ACC112 (cell line): ENCODE measurements around the gene RFXANK.
"Not testable (repeated sequence)": the region's sequence is repeated elsewhere in the genome, so short reads cannot be mapped to it uniquely, and the experiment has no call there.

Experiments used
- H2AFZ ChIP-seq: fragments of 200-600 bp; sonication (generic); one replicate; pipeline ENCODE4 v1.6.0; 2017; ENCODE audit warnings: antibody characterized with exemption, low read length; ENCODE audit not compliant: unreplicated experiment
- H3K27ac ChIP-seq: fragments of 200-600 bp; sonication (generic); 2 replicates; pipeline ENCODE4 v1.5.1; 2014; ENCODE audit warnings: low read depth, mild to moderate bottlenecking, antibody characterized with exemption, low read length, moderate library complexity
- H3K27me3 ChIP-seq: fragments of 200-600 bp; sonication (generic); 2 replicates; pipeline ENCODE4 v1.6.1; 2014; ENCODE audit warnings: mild to moderate bottlenecking, antibody characterized with exemption, low read length, moderate library complexity, mixed read lengths; ENCODE audit not compliant: insufficient read depth
- H3K36me3 ChIP-seq: fragments of 200-600 bp; sonication (generic); 2 replicates; pipeline ENCODE4 v1.6.1; 2016; ENCODE audit warnings: mild to moderate bottlenecking, antibody characterized with exemption, low read length, moderate library complexity, mixed read lengths; ENCODE audit not compliant: insufficient read depth
- H3K4me1 ChIP-seq: fragments of 200-600 bp; sonication (generic); one replicate; pipeline ENCODE4 v1.6.1; 2016; ENCODE audit warnings: low read length, mixed read lengths; ENCODE audit not compliant: insufficient read depth, unreplicated experiment, control insufficient read depth
- H3K4me3 ChIP-seq: fragments of 200-600 bp; sonication (generic); 2 replicates; pipeline ENCODE4 v1.5.1; 2014; ENCODE audit warnings: mild to moderate bottlenecking, low read depth, low read length
- H3K79me2 ChIP-seq: fragments of 200-600 bp; sonication (generic); one replicate; pipeline ENCODE4 v1.6.0; 2016; ENCODE audit warnings: low read length; ENCODE audit not compliant: control insufficient read depth, unreplicated experiment, insufficient read depth

Gene RFXANK

GRCh38 chr19:19170053-19170872 lies 21.8 kb upstream of the RFXANK start, which contains the start of gene MEF2B:
Gene MEF2B (minus strand): TSS chr19:19170263. CDS start chr19:19150735, 19,528 bp downstream.
- Histone ChIP-seq H3K27me3 (no peaks in the 10 kb centered on the region), H3K27ac (no peak within 1 kb of the TSS), H3K79me2 (no peaks in the 10 kb centered on the region), H2AFZ (no peak within 1 kb of the TSS), H3K36me3 (no peaks in the 10 kb centered on the region), H3K4me3 (no peak within 1 kb of the TSS), H3K4me1 (peaks cover 7% of the 10 kb centered on the region)

- H3K79me2 ChIP-seq: no peaks in the 10 kb centered on the region
- H3K27me3 ChIP-seq: no peaks in the 10 kb centered on the region
- no peak overlapping the region for H2AFZ ChIP-seq
- H3K4me1 ChIP-seq: peaks cover 7% of the 10 kb centered on the region
- no peaks in the 10 kb centered on the region for H3K36me3 ChIP-seq
- no peak overlapping the region for H3K27ac ChIP-seq
- no peak overlapping the region for H3K4me3 ChIP-seq
Measured at GRCh38 chr19:19170873-19171672, 21.0 kb upstream of the RFXANK start.

- H3K79me2 ChIP-seq: no peaks in the 10 kb centered on the region
- H3K4me3 ChIP-seq: no peak overlapping the region
- no peaks in the 10 kb centered on the region for H3K36me3 ChIP-seq
- no peak overlapping the region for H3K27ac ChIP-seq
- H2AFZ ChIP-seq: no peak overlapping the region
- H3K27me3 ChIP-seq: no peaks in the 10 kb centered on the region
- H3K4me1 ChIP-seq: peaks cover 7% of the 10 kb centered on the region
Measured at GRCh38 chr19:19171821-19172532, 20.1 kb upstream of the RFXANK start.

- not testable (repeated sequence) for H3K4me1 ChIP-seq, H3K79me2 ChIP-seq, H3K4me3 ChIP-seq, H2AFZ ChIP-seq, H3K27me3 ChIP-seq, H3K36me3 ChIP-seq, H3K27ac ChIP-seq
Measured at GRCh38 chr19:19173243-19173642, 18.8 kb upstream of the RFXANK start.

GRCh38 chr19:19176950-19177349 lies 15.1 kb upstream of the RFXANK start:
- Histone ChIP-seq H3K79me2 (no peaks in the 10 kb centered on the region), H3K27me3 (no peaks in the 10 kb centered on the region), H3K36me3 (no peaks in the 10 kb centered on the region), H3K4me3 (no peak overlapping the region), H3K4me1 (peaks cover 5% of the 10 kb centered on the region), H2AFZ (no peak overlapping the region), H3K27ac (no peak overlapping the region)

GRCh38 chr19:19179548-19180441 lies 12.3 kb upstream of the RFXANK start:
- H2AFZ ChIP-seq: no peak overlapping the region
- H3K4me1 ChIP-seq: no peaks in the 10 kb centered on the region
- no peaks in the 10 kb centered on the region for H3K27me3 ChIP-seq
- H3K4me3 ChIP-seq: no peak overlapping the region
- no peaks in the 10 kb centered on the region for H3K36me3 ChIP-seq
- no peak overlapping the region for H3K27ac ChIP-seq
- H3K79me2 ChIP-seq: no peaks in the 10 kb centered on the region

- Histone ChIP-seq H3K27ac (no peak overlapping the region), H2AFZ (no peak overlapping the region), H3K4me1 (no peaks in the 10 kb centered on the region), H3K79me2 (no peaks in the 10 kb centered on the region), H3K27me3 (no peaks in the 10 kb centered on the region), H3K36me3 (no peaks in the 10 kb centered on the region), H3K4me3 (no peak overlapping the region)
Measured at GRCh38 chr19:19181488-19181998, 10.5 kb upstream of the RFXANK start.

- Histone ChIP-seq H3K4me3 (no peak overlapping the region), H3K27ac (no peak overlapping the region), H3K4me1 (no peaks in the 10 kb centered on the region), H2AFZ (no peak overlapping the region), H3K79me2 (peaks cover 21% of the 10 kb centered on the region), H3K27me3 (no peaks in the 10 kb centered on the region), H3K36me3 (no peaks in the 10 kb centered on the region)
Measured at GRCh38 chr19:19185853-19186740, 6.0 kb upstream of the RFXANK start.

GRCh38 chr19:19186742-19187141 lies 5.3 kb upstream of the RFXANK start:
- Histone ChIP-seq H2AFZ (no peak overlapping the region), H3K4me3 (no peak overlapping the region), H3K27me3 (no peaks in the 10 kb centered on the region), H3K36me3 (no peaks in the 10 kb centered on the region), H3K4me1 (no peaks in the 10 kb centered on the region), H3K27ac (no peak overlapping the region), H3K79me2 (peaks cover 27% of the 10 kb centered on the region)
